H1 (cell line): Measurements from ENCODE around the gene ALPI.

Source experiments
- GABPA ChIP-seq: IDR thresholded peaks from 2 replicates; pipeline ENCODE4 v1.6.1; 2011; ENCODE audit warnings: mild to moderate bottlenecking, low read length, moderate library complexity, borderline replicate concordance; ENCODE audit not compliant: insufficient read depth
- HDAC6 ChIP-seq: IDR thresholded peaks from one replicate; pipeline ENCODE4 v1.7.1; 2012; ENCODE audit warnings: low read depth, mild to moderate bottlenecking, inconsistent platforms, low read length, moderate library complexity
- KDM1A ChIP-seq: fragments of 200-600, 300-600 bp; sonication (generic); IDR thresholded peaks from 2 replicates; pipeline ENCODE4 v1.7.1; 2016; ENCODE audit warnings: mild to moderate bottlenecking, low read length, borderline replicate concordance
- POLR2A ChIP-seq, 2 experiments: IDR thresholded peaks; 1 replicate in 1 of 2; 2 replicates in 1 of 2; pipeline ENCODE4 v1.6.1; 2011; ENCODE audit warnings: low read depth in 2 of 2, low read length in 2 of 2, mild to moderate bottlenecking in 2 of 2; ENCODE audit errors: control extremely low read depth in 1 of 2
- POLR2AphosphoS5 ChIP-seq: IDR thresholded peaks from 2 replicates; pipeline ENCODE4 v1.6.1; 2011; ENCODE audit warnings: low read depth, low read length
- TF ChIP-seq, protein P1 (sequence below): IDR thresholded peaks from 2 replicates; pipeline ENCODE4 v1.6.1; 2012; ENCODE audit warnings: inconsistent platforms
- TF ChIP-seq, protein P2 (sequence below), 3 experiments: IDR thresholded peaks; 1 replicate in 2 of 3; 2 replicates in 1 of 3; pipeline versions ENCODE4 v1.5.1 to v1.6.1; 2011; ENCODE audit warnings: low read length in 3 of 3, mild to moderate bottlenecking in 3 of 3, inconsistent platforms in 2 of 3, low read depth in 1 of 3, moderate library complexity in 1 of 3; ENCODE audit not compliant: insufficient read depth in 1 of 3; ENCODE audit errors: control extremely low read depth in 1 of 3

DNA sequence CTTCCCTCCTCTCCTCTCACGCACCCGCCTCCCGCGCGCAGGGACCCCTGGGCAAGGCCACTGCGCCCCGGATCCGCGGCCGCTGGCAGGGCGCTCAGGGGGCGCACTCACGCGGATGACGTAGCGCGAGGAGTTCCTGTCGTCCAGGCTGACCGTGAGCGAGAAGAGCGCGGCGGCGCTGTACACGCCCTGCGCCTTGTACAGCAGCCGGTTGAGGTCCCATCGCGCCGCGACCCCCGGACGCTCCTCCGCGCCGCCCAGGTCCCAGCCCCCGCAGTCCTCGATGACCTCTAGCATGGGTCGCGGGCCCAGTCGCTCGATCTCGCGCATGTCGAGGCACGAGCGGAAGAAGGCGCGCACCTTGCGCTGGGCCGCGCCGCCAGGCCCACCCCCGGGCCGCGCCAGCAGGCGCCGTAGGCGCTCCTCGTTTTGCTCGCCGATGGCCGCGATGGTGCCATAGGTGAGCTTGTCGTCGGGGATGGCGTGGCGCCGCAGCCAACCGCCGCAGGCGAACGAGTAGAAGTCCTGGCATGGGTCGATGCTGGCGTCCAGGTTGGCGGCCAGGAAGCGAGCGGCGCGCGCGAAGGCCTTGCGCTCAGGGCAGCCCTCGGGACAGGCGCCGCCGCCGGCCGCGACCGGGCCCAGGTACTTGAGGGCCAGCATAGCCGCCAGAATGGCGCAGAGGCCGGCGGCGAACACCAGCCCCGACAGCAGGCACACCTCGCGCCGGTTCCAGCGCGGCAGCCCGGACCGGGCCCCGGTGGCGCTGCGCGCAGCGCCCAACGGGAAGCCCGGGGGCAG, 30.0 kb downstream of the ALPI start:
- TF ChIP-seq, protein P1, sequence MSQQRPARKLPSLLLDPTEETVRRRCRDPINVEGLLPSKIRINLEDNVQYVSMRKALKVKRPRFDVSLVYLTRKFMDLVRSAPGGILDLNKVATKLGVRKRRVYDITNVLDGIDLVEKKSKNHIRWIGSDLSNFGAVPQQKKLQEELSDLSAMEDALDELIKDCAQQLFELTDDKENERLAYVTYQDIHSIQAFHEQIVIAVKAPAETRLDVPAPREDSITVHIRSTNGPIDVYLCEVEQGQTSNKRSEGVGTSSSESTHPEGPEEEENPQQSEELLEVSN = peak; percentile 39
- TF ChIP-seq, protein P2, sequence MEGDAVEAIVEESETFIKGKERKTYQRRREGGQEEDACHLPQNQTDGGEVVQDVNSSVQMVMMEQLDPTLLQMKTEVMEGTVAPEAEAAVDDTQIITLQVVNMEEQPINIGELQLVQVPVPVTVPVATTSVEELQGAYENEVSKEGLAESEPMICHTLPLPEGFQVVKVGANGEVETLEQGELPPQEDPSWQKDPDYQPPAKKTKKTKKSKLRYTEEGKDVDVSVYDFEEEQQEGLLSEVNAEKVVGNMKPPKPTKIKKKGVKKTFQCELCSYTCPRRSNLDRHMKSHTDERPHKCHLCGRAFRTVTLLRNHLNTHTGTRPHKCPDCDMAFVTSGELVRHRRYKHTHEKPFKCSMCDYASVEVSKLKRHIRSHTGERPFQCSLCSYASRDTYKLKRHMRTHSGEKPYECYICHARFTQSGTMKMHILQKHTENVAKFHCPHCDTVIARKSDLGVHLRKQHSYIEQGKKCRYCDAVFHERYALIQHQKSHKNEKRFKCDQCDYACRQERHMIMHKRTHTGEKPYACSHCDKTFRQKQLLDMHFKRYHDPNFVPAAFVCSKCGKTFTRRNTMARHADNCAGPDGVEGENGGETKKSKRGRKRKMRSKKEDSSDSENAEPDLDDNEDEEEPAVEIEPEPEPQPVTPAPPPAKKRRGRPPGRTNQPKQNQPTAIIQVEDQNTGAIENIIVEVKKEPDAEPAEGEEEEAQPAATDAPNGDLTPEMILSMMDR (IDR thresholded peaks at IDR 0.05; ENCODE audit: control extremely low read depth in 1 of 3, insufficient read depth in 1 of 3, low read depth in 1 of 3, low read length in 3 of 3) = no peak
- TF ChIP-seq POLR2AphosphoS5 (no peak), KDM1A (no peak), GABPA (no peak), POLR2A (IDR thresholded peaks at IDR 0.05; ENCODE audit: control extremely low read depth in 1 of 2, low read depth in 2 of 2, low read length in 2 of 2) (no peak), HDAC6 (no peak)
